HEK293 (cell line): ENCODE measurements around the gene GNAT1.

Experiments
- ZBTB21 ChIP-seq: fragments of 450-650 bp; formaldehyde crosslinking; IDR thresholded peaks from 2 replicates; pipeline ENCODE4 v1.5.1; 2017; ENCODE audit warnings: missing biosample characterization, missing genetic modification characterization
- ZNF19 ChIP-seq: fragments of 450-650 bp; formaldehyde crosslinking; IDR thresholded peaks from 2 replicates; pipeline ENCODE4; 2016; ENCODE audit warnings: missing biosample characterization, missing genetic modification characterization, low read depth
- ZNF561 ChIP-seq: fragments of 450-650 bp; IDR thresholded peaks from 2 replicates; pipeline ENCODE4 v1.5.1; 2018; ENCODE audit warnings: missing biosample characterization, missing genetic modification characterization, borderline replicate concordance

DNA sequence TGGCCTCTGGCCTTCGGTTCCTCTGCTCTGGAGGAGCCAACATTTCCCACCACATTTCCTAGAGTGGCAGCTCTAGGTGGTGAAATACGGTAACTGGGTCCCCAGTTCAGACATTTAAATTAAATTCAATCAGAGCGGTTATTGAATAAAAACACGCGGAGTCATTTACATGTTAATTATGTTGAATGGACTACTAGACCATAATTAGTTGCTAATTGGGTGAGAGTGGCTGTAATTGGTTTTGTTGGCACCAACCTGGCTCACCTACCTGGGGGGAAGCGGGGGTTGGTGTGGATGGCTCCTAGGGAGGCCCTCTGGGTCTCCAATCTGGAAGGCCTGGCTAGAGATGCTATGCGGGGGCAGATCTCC, 23.6 kb upstream of the GNAT1 start:
- TF ChIP-seq ZBTB21 (tag by site-specific recombination) (no peak), ZNF561 (tag by site-specific recombination) (no peak), ZNF19 (tag by site-specific recombination) (no peak)
